Panc1 (cell line): ENCODE measurements around the gene EXOC6B.

Source experiments
- POLR2AphosphoS5 ChIP-seq: IDR thresholded peaks from 2 replicates; pipeline ENCODE4 v1.6.1; 2012; ENCODE audit warnings: mild to moderate bottlenecking, low read depth, low read length, moderate library complexity
- SIN3A ChIP-seq: IDR thresholded peaks from 2 replicates; pipeline ENCODE4 v1.6.1; 2012; ENCODE audit warnings: low read depth, mild to moderate bottlenecking, low read length, moderate library complexity, borderline replicate concordance; ENCODE audit not compliant: insufficient read depth
- TCF7L2 ChIP-seq: IDR thresholded peaks from 2 replicates; pipeline ENCODE4 v1.6.1; 2011; ENCODE audit warnings: mild to moderate bottlenecking, low read depth, low read length, inconsistent platforms
- TF ChIP-seq, protein P1 (sequence below): fragments of 450-650 bp; IDR thresholded peaks from 2 replicates; pipeline ENCODE4 v1.5.1; 2017; ENCODE audit warnings: mild to moderate bottlenecking
- TF ChIP-seq, protein P2 (sequence below), 2 experiments: IDR thresholded peaks; 2 replicates each; pipeline ENCODE4 v1.6.1; 2011 to 2012; ENCODE audit warnings: low read depth in 2 of 2, control low read depth in 1 of 2, low read length in 1 of 2, mild to moderate bottlenecking in 1 of 2, moderate library complexity in 1 of 2; ENCODE audit not compliant: insufficient read depth in 1 of 2

- TF ChIP-seq, protein P1, sequence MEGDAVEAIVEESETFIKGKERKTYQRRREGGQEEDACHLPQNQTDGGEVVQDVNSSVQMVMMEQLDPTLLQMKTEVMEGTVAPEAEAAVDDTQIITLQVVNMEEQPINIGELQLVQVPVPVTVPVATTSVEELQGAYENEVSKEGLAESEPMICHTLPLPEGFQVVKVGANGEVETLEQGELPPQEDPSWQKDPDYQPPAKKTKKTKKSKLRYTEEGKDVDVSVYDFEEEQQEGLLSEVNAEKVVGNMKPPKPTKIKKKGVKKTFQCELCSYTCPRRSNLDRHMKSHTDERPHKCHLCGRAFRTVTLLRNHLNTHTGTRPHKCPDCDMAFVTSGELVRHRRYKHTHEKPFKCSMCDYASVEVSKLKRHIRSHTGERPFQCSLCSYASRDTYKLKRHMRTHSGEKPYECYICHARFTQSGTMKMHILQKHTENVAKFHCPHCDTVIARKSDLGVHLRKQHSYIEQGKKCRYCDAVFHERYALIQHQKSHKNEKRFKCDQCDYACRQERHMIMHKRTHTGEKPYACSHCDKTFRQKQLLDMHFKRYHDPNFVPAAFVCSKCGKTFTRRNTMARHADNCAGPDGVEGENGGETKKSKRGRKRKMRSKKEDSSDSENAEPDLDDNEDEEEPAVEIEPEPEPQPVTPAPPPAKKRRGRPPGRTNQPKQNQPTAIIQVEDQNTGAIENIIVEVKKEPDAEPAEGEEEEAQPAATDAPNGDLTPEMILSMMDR = no peak
- TF ChIP-seq, protein P2, sequence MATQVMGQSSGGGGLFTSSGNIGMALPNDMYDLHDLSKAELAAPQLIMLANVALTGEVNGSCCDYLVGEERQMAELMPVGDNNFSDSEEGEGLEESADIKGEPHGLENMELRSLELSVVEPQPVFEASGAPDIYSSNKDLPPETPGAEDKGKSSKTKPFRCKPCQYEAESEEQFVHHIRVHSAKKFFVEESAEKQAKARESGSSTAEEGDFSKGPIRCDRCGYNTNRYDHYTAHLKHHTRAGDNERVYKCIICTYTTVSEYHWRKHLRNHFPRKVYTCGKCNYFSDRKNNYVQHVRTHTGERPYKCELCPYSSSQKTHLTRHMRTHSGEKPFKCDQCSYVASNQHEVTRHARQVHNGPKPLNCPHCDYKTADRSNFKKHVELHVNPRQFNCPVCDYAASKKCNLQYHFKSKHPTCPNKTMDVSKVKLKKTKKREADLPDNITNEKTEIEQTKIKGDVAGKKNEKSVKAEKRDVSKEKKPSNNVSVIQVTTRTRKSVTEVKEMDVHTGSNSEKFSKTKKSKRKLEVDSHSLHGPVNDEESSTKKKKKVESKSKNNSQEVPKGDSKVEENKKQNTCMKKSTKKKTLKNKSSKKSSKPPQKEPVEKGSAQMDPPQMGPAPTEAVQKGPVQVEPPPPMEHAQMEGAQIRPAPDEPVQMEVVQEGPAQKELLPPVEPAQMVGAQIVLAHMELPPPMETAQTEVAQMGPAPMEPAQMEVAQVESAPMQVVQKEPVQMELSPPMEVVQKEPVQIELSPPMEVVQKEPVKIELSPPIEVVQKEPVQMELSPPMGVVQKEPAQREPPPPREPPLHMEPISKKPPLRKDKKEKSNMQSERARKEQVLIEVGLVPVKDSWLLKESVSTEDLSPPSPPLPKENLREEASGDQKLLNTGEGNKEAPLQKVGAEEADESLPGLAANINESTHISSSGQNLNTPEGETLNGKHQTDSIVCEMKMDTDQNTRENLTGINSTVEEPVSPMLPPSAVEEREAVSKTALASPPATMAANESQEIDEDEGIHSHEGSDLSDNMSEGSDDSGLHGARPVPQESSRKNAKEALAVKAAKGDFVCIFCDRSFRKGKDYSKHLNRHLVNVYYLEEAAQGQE (IDR thresholded peaks at IDR 0.05; ENCODE audit: insufficient read depth in 1 of 2, low read depth in 2 of 2, low read length in 1 of 2) = no peak
- no peak for TF ChIP-seq POLR2AphosphoS5
- TF ChIP-seq TCF7L2 = no peak
- no peak for TF ChIP-seq SIN3A
These were observed 685.8 kb downstream of the EXOC6B start for GRCh38 chr2:72139874-72140620.
